PC-3 (cell line): ENCODE measurements around the gene KRTAP4-3.

Experiments
- CTCF ChIP-seq: fragments of 300-600 bp; sonication (generic); conservative IDR thresholded peaks from 2 replicates; pipeline ENCODE4 v1.5.1; 2017; ENCODE audit warnings: antibody characterized with exemption, low read depth, mild to moderate bottlenecking, low read length
- EZH2 ChIP-seq: fragments of 300-600 bp; sonication (generic); IDR thresholded peaks from one replicate; pipeline ENCODE4 v1.6.1; 2017; ENCODE audit warnings: antibody characterized with exemption, mild to moderate bottlenecking, low read length; ENCODE audit not compliant: unreplicated experiment

- no peak for TF ChIP-seq CTCF
- no peak for TF ChIP-seq EZH2
Observed at GRCh38 chr17:41118721-41119120, 49.3 kb downstream of the KRTAP4-3 start.
